Skin epidermis (tissue), 12 donors: ENCODE data around the gene ATP8B3.

Source experiments
- H3K27ac ChIP-seq, 21 experiments: fragments of 200-600 bp; sonication (generic) in 11 of 21; one replicate each; pipeline ENCODE4 v1.5.0; 2020; ENCODE audit warnings: mild to moderate bottlenecking in 3 of 21, inconsistent platforms in 2 of 21, moderate library complexity in 2 of 21
- H3K4me3 ChIP-seq, 7 experiments: fragments of 200-600 bp; sonication (generic) in 2 of 7; one replicate each; pipeline ENCODE4 v1.5.0; 2020; ENCODE audit warnings: inconsistent platforms in 2 of 7, mild to moderate bottlenecking in 2 of 7, moderate library complexity in 1 of 7

The ATP8B3 gene

GRCh38 chr19:1780272-1780958, 31.7 kb downstream of the ATP8B3 start:
- no peak overlapping the region for H3K4me3 ChIP-seq
- no peak overlapping the region for H3K27ac ChIP-seq

- Histone ChIP-seq H3K4me3 (no peak overlapping the region), H3K27ac (no peak overlapping the region)
These were observed 32.5 kb downstream of the ATP8B3 start for GRCh38 chr19:1779574-1779973.

- H3K27ac ChIP-seq: no peak overlapping the region
- H3K4me3 ChIP-seq: no peak overlapping the region
These were observed 34.9 kb downstream of the ATP8B3 start for GRCh38 chr19:1777149-1777548.

GRCh38 chr19:1776606-1777147, 35.4 kb downstream of the ATP8B3 start:
- Histone ChIP-seq H3K27ac (no peak overlapping the region), H3K4me3 (no peak overlapping the region)

GRCh38 chr19:1775951-1776605, 36.0 kb downstream of the ATP8B3 start:
- no peak overlapping the region for H3K4me3 ChIP-seq
- no peak overlapping the region for H3K27ac ChIP-seq

GRCh38 chr19:1774989-1775772, 36.9 kb downstream of the ATP8B3 start:
- Histone ChIP-seq H3K27ac (no peak overlapping the region), H3K4me3 (no peak overlapping the region)

GRCh38 chr19:1773184-1773583, 38.9 kb downstream of the ATP8B3 start:
- no peak overlapping the region for H3K4me3 ChIP-seq
- peak overlapping the region in 3 of 21 experiments; percentile 21 to 31 (median 22) for H3K27ac ChIP-seq

GRCh38 chr19:1770866-1771576, 41.1 kb downstream of the ATP8B3 start:
- Histone ChIP-seq H3K27ac (no peak overlapping the region), H3K4me3 (no peak overlapping the region)

- no peak overlapping the region for H3K4me3 ChIP-seq
- no peak overlapping the region for H3K27ac ChIP-seq
These were observed 42.5 kb downstream of the ATP8B3 start for GRCh38 chr19:1769645-1769985.

- no peak overlapping the region for H3K4me3 ChIP-seq
- H3K27ac ChIP-seq: no peak overlapping the region
These were observed 43.0 kb downstream of the ATP8B3 start for GRCh38 chr19:1768918-1769644.

GRCh38 chr19:1768248-1768647, 43.8 kb downstream of the ATP8B3 start:
- H3K27ac ChIP-seq: no peak overlapping the region
- no peak overlapping the region for H3K4me3 ChIP-seq

- no peak overlapping the region for H3K27ac ChIP-seq
These were observed 44.6 kb downstream of the ATP8B3 start for GRCh38 chr19:1767464-1767933.

GRCh38 chr19:1766800-1767352, 45.2 kb downstream of the ATP8B3 start:
- no peak overlapping the region for H3K27ac ChIP-seq
- no peak overlapping the region for H3K4me3 ChIP-seq

More at GRCh38 chr19:1767464-1767933, 44.6 kb downstream of the ATP8B3 start:
- H3K4me3 ChIP-seq: no peak overlapping the region

GRCh38 chr19:1765904-1766799, 45.9 kb downstream of the ATP8B3 start:
- no peak overlapping the region for H3K4me3 ChIP-seq
- no peak overlapping the region for H3K27ac ChIP-seq

- Histone ChIP-seq H3K27ac (no peak overlapping the region), H3K4me3 (no peak overlapping the region)
These were observed 46.7 kb downstream of the ATP8B3 start for GRCh38 chr19:1765232-1765903.

GRCh38 chr19:1764729-1765128, 47.3 kb downstream of the ATP8B3 start:
- no peak overlapping the region for H3K27ac ChIP-seq

More at GRCh38 chr19:1764729-1765128, 47.3 kb downstream of the ATP8B3 start:
- no peak overlapping the region for H3K4me3 ChIP-seq
